HCT116 (cell line): ENCODE results near the gene GRIN2D. TPM values are rescaled to one million over a fixed set of nuclear protein-coding genes. Genes with fewer than 3 reads are reported as not detected.

Experiments used
- ATAC-seq: fragments of 200-7000 bp; cut with Tn5 transposase; 2 replicates; pipeline ENCODE4 v1.9.1; 2020; ENCODE audit warnings: mild to moderate bottlenecking, moderate library complexity
- BruUV-seq: library from RNA; stranded (reverse); fragments of 400-500 nt; replicated peaks from 2 replicates; lab custom pipeline; 2021; lab: Mats Ljungman, UMichigan
- CTCF ChIA-PET: fragments of 300-600 bp; sonication (Branson Sonifier 250); formaldehyde crosslinking; loops from one replicate; lab custom pipeline; 2021; ENCODE audit warnings: antibody characterized with exemption; lab: Charles Lee
- POLR2A ChIA-PET: fragments of 300-600, 350-600 bp; sonication (Branson Sonifier 250); formaldehyde crosslinking; loops from one replicate; lab custom pipeline; 2021; ENCODE audit warnings: antibody characterized with exemption; lab: Charles Lee
- RAD21 ChIA-PET, 2 experiments: fragments of 300-600 bp; sonication (Branson Sonifier 250); formaldehyde crosslinking; loops; one replicate each; lab custom pipeline; 2023; ENCODE audit warnings: low total read pairs in 2 of 2; ENCODE audit not compliant: uncharacterized antibody in 2 of 2, unreplicated experiment in 2 of 2, low non-redundant PET in 1 of 2; lab: Charles Lee
- DNase-seq: peaks from one replicate; pipeline ENCODE4 v3.0.0-alpha.2; 2010; ENCODE audit warnings: low read depth, low spot score
- H2AFZ ChIP-seq: fragments of 200-600 bp; shearing (Covaris generic), sonication (generic); 2 replicates; pipeline ENCODE4 v1.6.1; 2017; ENCODE audit warnings: low read depth, mixed run types, mixed read lengths, antibody characterized with exemption, low read length; ENCODE audit not compliant: poor library complexity, severe bottlenecking
- H3K27ac ChIP-seq: 2 replicates; pipeline ENCODE4 v1.5.1; 2012; ENCODE audit warnings: low read depth, low read length
- H3K27me3 ChIP-seq: fragments of 200-600 bp; sonication (generic); 2 replicates; pipeline ENCODE4 v1.6.1; 2016; ENCODE audit warnings: mixed run types, low read length, mixed read lengths; ENCODE audit not compliant: insufficient read depth
- H3K36me3 ChIP-seq, 2 experiments: fragments of 200-500 bp in 1 of 2; fragments of 200-600 bp in 1 of 2; sonication (Bioruptor generic) in 1 of 2; sonication (generic) in 1 of 2; 2 replicates each; pipeline versions ENCODE4 v1.5.1 to v1.6.1; 2014 to 2016; ENCODE audit warnings: low read length in 2 of 2, inconsistent platforms in 1 of 2, mixed read lengths in 1 of 2, mixed run types in 1 of 2; ENCODE audit not compliant: insufficient read depth in 2 of 2, control insufficient read depth in 1 of 2
- H3K4me1 ChIP-seq, 2 experiments: fragments of 200-600 bp in 1 of 2; sonication (generic) in 1 of 2; 2 replicates each; pipeline versions ENCODE4 v1.5.1 to v1.6.1; 2012 to 2017; ENCODE audit warnings: low read length in 2 of 2, inconsistent platforms in 1 of 2, mild to moderate bottlenecking in 1 of 2, mixed read lengths in 1 of 2, mixed run types in 1 of 2, moderate library complexity in 1 of 2; ENCODE audit not compliant: insufficient read depth in 2 of 2, control insufficient read depth in 1 of 2
- H3K4me2 ChIP-seq: fragments of 200-600 bp; sonication (generic); 2 replicates; pipeline ENCODE4 v1.6.1; 2017; ENCODE audit warnings: mixed run types, low read length, mixed read lengths
- H3K4me3 ChIP-seq, 2 experiments: fragments of 200-600 bp in 1 of 2; sonication (generic) in 1 of 2; replicated peaks in 1 of 2; 2 replicates each; pipeline ENCODE4 v1.5.1; 2011 to 2016; ENCODE audit warnings: low read length in 2 of 2, control low read depth in 1 of 2, low read depth in 1 of 2, mild to moderate bottlenecking in 1 of 2, mixed read lengths in 1 of 2, mixed run types in 1 of 2
- H3K79me2 ChIP-seq: fragments of 200-600 bp; sonication (generic); 2 replicates; pipeline ENCODE4 v1.6.1; 2017; ENCODE audit warnings: mild to moderate bottlenecking, mixed run types, low read length, moderate library complexity, mixed read lengths; ENCODE audit not compliant: insufficient read depth
- H3K9ac ChIP-seq: fragments of 200-600 bp; sonication (generic); 2 replicates; pipeline ENCODE4 v1.6.1; 2016; ENCODE audit warnings: low read length, mixed read lengths
- H3K9me2 ChIP-seq: fragments of 200-600 bp; sonication (generic), shearing (Covaris generic); 2 replicates; pipeline ENCODE4 v1.6.1; 2017; ENCODE audit warnings: mixed run types, mild to moderate bottlenecking, moderate library complexity; ENCODE audit not compliant: insufficient read depth
- H3K9me3 ChIP-seq, 2 experiments: fragments of 200-500 bp in 1 of 2; fragments of 200-600 bp in 1 of 2; sonication (Bioruptor generic) in 1 of 2; sonication (generic) in 1 of 2; 2 replicates each; pipeline ENCODE4 v1.6.1; 2014 to 2017; ENCODE audit warnings: low read length in 2 of 2, mixed read lengths in 2 of 2, inconsistent platforms in 1 of 2, low read depth in 1 of 2, mild to moderate bottlenecking in 1 of 2, mixed run types in 1 of 2, moderate library complexity in 1 of 2; ENCODE audit not compliant: control insufficient read depth in 1 of 2, insufficient read depth in 1 of 2
- H4K20me1 ChIP-seq: fragments of 200-600 bp; sonication (generic), shearing (Covaris generic); 2 replicates; pipeline ENCODE4 v1.6.1; 2017; ENCODE audit warnings: mixed run types, mild to moderate bottlenecking, moderate library complexity; ENCODE audit not compliant: insufficient read depth
- ATF3 ChIP-seq: IDR thresholded peaks from 2 replicates; pipeline ENCODE4 v1.6.1; 2012
- CBX3 ChIP-seq: IDR thresholded peaks from 2 replicates; pipeline ENCODE4 v1.6.1; 2012; ENCODE audit warnings: low read depth
- CEBPB ChIP-seq: IDR thresholded peaks from 2 replicates; pipeline ENCODE4 v1.6.1; 2012; ENCODE audit warnings: low read depth
- CTCF ChIP-seq, 3 experiments: fragments of 200-600 bp in 1 of 3; sonication (generic) in 1 of 3; IDR thresholded peaks in 2 of 3; conservative IDR thresholded peaks in 1 of 3; 2 replicates each; pipeline ENCODE4 v1.5.1; 2012 to 2017; ENCODE audit warnings: low read depth in 2 of 3, low read length in 2 of 3, antibody characterized with exemption in 1 of 3, borderline replicate concordance in 1 of 3, control low read depth in 1 of 3, mild to moderate bottlenecking in 1 of 3, mixed read lengths in 1 of 3, mixed run types in 1 of 3, moderate library complexity in 1 of 3; ENCODE audit not compliant: insufficient read depth in 1 of 3
- ELF1 ChIP-seq: IDR thresholded peaks from 2 replicates; pipeline ENCODE4 v1.6.1; 2012; ENCODE audit warnings: low read depth, borderline replicate concordance
- FOSL1 ChIP-seq: IDR thresholded peaks from 2 replicates; pipeline ENCODE4 v1.6.1; 2012; ENCODE audit warnings: low read depth
- MAX ChIP-seq: IDR thresholded peaks from 2 replicates; pipeline ENCODE4 v1.6.1; 2012
- POLR2A ChIP-seq: IDR thresholded peaks from 2 replicates; pipeline ENCODE4 v1.7.0; 2011; ENCODE audit warnings: borderline replicate concordance; ENCODE audit not compliant: insufficient read depth, insufficient read length; ENCODE audit errors: extremely low read depth
- POLR2AphosphoS5 ChIP-seq: IDR thresholded peaks from 2 replicates; pipeline ENCODE4 v1.6.1; 2011; ENCODE audit warnings: mild to moderate bottlenecking, low read depth, low read length, moderate library complexity
- RAD21 ChIP-seq: IDR thresholded peaks from 2 replicates; pipeline ENCODE4 v1.6.1; 2012; ENCODE audit warnings: low read depth, mild to moderate bottlenecking
- REST ChIP-seq: IDR thresholded peaks from 2 replicates; pipeline ENCODE4 v1.6.1; 2012; ENCODE audit warnings: low read depth
- SIN3A ChIP-seq: IDR thresholded peaks from 2 replicates; pipeline ENCODE4 v1.6.1; 2012; ENCODE audit warnings: low read depth
- SP1 ChIP-seq: IDR thresholded peaks from 2 replicates; pipeline ENCODE4 v1.6.1; 2012; ENCODE audit warnings: low read depth
- SRF ChIP-seq: IDR thresholded peaks from 2 replicates; pipeline ENCODE4 v1.6.1; 2012; ENCODE audit warnings: low read depth
- TCF7L2 ChIP-seq: IDR thresholded peaks from 2 replicates; pipeline ENCODE4 v1.7.0; 2011; ENCODE audit warnings: borderline replicate concordance, inconsistent platforms; ENCODE audit not compliant: insufficient read depth, insufficient read length; ENCODE audit errors: extremely low read depth
- ZFX ChIP-seq: fragments of 450-650 bp; IDR thresholded peaks from 2 replicates; pipeline ENCODE4 v1.6.1; 2017
- ZNF274 ChIP-seq: fragments of 200-500 bp; sonication (Bioruptor generic); IDR thresholded peaks from 2 replicates; pipeline ENCODE4 v1.6.1; 2014; ENCODE audit warnings: mild to moderate bottlenecking, low read depth, low read length, inconsistent platforms
- intact Hi-C: fragments of 100-400 bp; cut with micrococcal nuclease; formaldehyde crosslinking; loops from 2 replicates; pipeline ENCODE4 v1.10.0; 2022
- total RNA-seq: library from RNA; stranded (reverse); gene quantifications from one replicate; pipeline ENCODE4 v1.2.1, GENCODE V29; 2021; ENCODE audit not compliant: unreplicated experiment

Gene GRIN2D
- total RNA-seq, 1 experiment from 2014 or later: 26.2 TPM

GRCh38 chr19:48428670-48429069 lies 35.2 kb downstream of the GRIN2D start:
- no peaks in the 10 kb centered on the region for H3K27me3 ChIP-seq
- H3K9me3 ChIP-seq: 0 out of 4 replicates have a peak, but pooled peaks cover 0 to 3% of the 10 kb centered on the region in 2 experiments
- H3K9me2 ChIP-seq: no peaks in the 10 kb centered on the region
- ATAC-seq: no peak
- CTCF ChIA-PET: no interaction called here
- no peak overlapping the region for H3K4me2 ChIP-seq
- intact Hi-C loops: no loop called here
- H3K36me3 ChIP-seq: peaks cover 23 to 37% of the 10 kb centered on the region in 2 experiments
- H3K9ac ChIP-seq: no peak overlapping the region
- no peak overlapping the region for H2AFZ ChIP-seq
- no peak for DNase-seq
- no peaks in the 10 kb centered on the region for H3K79me2 ChIP-seq
- RAD21 ChIA-PET: no interaction called here
- H3K27ac ChIP-seq: no peak overlapping the region
- no peaks in the 10 kb centered on the region for H4K20me1 ChIP-seq
- H3K4me3 ChIP-seq: no peak overlapping the region
- no TSS peak for BruUV-seq
- TF ChIP-seq CEBPB (no peak), FOSL1 (no peak), ELF1 (no peak), MAX (no peak), SIN3A (no peak)
- H3K4me1 ChIP-seq: peaks cover 7 to 11% of the 10 kb centered on the region in 2 experiments
- POLR2A ChIA-PET: no interaction called here

- H4K20me1 ChIP-seq: no peaks in the 10 kb centered on the region
- ChIA-PET CTCF (no interaction called here), POLR2A (no interaction called here), RAD21 (no interaction called here)
- DNase-seq (no peak), ATAC-seq (no peak)
- H3K36me3 ChIP-seq: peaks cover 21 to 30% of the 10 kb centered on the region in 2 experiments
- intact Hi-C loops: no loop called here
- BruUV-seq: no TSS peak
- H3K4me2 ChIP-seq: no peak overlapping the region
- no peaks in the 10 kb centered on the region for H3K4me1 ChIP-seq
- H3K4me3 ChIP-seq: no peak overlapping the region
- 0 out of 4 replicates have a peak, but pooled peaks cover 0 to 3% of the 10 kb centered on the region in 2 experiments for H3K9me3 ChIP-seq
- H3K27me3 ChIP-seq: no peaks in the 10 kb centered on the region
- H3K27ac ChIP-seq: no peak overlapping the region
- H3K79me2 ChIP-seq: no peaks in the 10 kb centered on the region
- H2AFZ ChIP-seq: no peak overlapping the region
- H3K9ac ChIP-seq: no peak overlapping the region
- TF ChIP-seq CEBPB: no peak
- no peak for TF ChIP-seq POLR2A
- no peak for TF ChIP-seq SRF
- no peak for TF ChIP-seq TCF7L2
- no peak for TF ChIP-seq ELF1
- TF ChIP-seq RAD21: no peak
- no peak for TF ChIP-seq ZFX
- no peak for TF ChIP-seq CTCF (IDR thresholded peaks at IDR 0.05 in 2 of 3, conservative IDR thresholded peaks at IDR 0.05 in 1 of 3; ENCODE audit: borderline replicate concordance in 1 of 3, insufficient read depth in 1 of 3, low read depth in 2 of 3, low read length in 2 of 3)
- TF ChIP-seq ATF3: no peak
- TF ChIP-seq CBX3: no peak
- TF ChIP-seq ZNF274: no peak
- TF ChIP-seq POLR2AphosphoS5: no peak
- no peak for TF ChIP-seq SP1
- TF ChIP-seq REST: no peak
- H3K9me2 ChIP-seq: no peaks in the 10 kb centered on the region
Measured at GRCh38 chr19:48433337-48433736, 39.9 kb downstream of the GRIN2D start.
